SU-DHL-6 (cell line): ENCODE data around the gene SLC39A10.

Experiments used
- CTCF ChIP-seq: fragments of 200-600 bp; sonication (generic); IDR thresholded peaks from one replicate; pipeline ENCODE4 v1.5.1; 2017; ENCODE audit warnings: antibody characterized with exemption, mild to moderate bottlenecking, low read length, moderate library complexity; ENCODE audit not compliant: insufficient read depth, poor library complexity, severe bottlenecking
- EZH2phosphoT487 ChIP-seq: fragments of 200-600 bp; sonication (generic), shearing (Covaris generic); conservative IDR thresholded peaks from 2 replicates; pipeline ENCODE4 v1.6.1; 2018; ENCODE audit warnings: mild to moderate bottlenecking, antibody characterized with exemption, low read length, moderate library complexity, mixed read lengths

GRCh38 chr2:195633573-195633870 is 23.5 kb upstream of the SLC39A10 start:
- no peak for TF ChIP-seq CTCF
- no peak for TF ChIP-seq EZH2phosphoT487
